ENCODE measurements around the gene CDH23. TPM values are rescaled to one million over a fixed set of nuclear protein-coding genes. Genes with fewer than 3 reads are reported as not detected.

Gene CDH23
- total RNA-seq, 4 donors from 2014 or later, result 7.1 to 56.2 (median 25.4) TPM

GRCh38 chr10:71482620-71483019, 85.9 kb downstream of the CDH23 start:
- intact Hi-C loops (cut with DNase I; ENCODE audit: low total_unique reads), result no loop called here
- TF ChIP-seq POLR2A (IDR thresholded peaks at IDR 0.05) (no peak), CTCF (IDR thresholded peaks at IDR 0.05) (no peak)

DNA sequence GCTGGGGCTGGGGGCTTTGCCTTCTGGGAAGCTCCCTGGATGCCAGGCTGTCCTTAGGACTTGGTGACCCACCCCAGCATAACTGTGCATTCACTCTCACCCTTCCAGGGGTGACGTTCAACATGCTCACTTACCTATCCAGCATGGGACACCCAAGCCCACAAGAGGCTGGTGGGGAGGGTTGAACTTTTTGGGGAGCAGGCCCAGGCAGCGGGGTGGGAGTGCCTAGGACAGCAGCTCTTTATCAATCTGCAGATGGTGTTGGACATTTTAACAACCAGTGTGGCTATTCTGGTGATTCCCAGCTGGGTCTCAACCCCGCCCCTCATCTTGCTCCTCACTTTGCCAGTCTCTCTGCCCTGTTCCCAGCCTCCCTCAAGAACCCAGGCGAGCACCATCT, 86.4 kb downstream of the CDH23 start:
- Histone ChIP-seq H3K4me3 (no peak overlapping the region), H3K27me3 (no peaks in the 10 kb centered on the region), H3K27ac (no peak overlapping the region), H3K4me1 (no peaks in the 10 kb centered on the region), H3K36me3 (no peaks in the 10 kb centered on the region), H3K9me3 (no peaks in the 10 kb centered on the region)
- DNase-seq, result no peak
- intact Hi-C loops (cut with DNase I; ENCODE audit: low total_unique reads), result no loop called here
- TF ChIP-seq CTCF (IDR thresholded peaks at IDR 0.05), result no peak
- TF ChIP-seq POLR2A (IDR thresholded peaks at IDR 0.05), result no peak

More at GRCh38 chr10:71482620-71483019, 85.9 kb downstream of the CDH23 start:
- Histone ChIP-seq H3K4me1 (no peaks in the 10 kb centered on the region), H3K27me3 (no peaks in the 10 kb centered on the region), H3K36me3 (no peaks in the 10 kb centered on the region), H3K9me3 (no peaks in the 10 kb centered on the region), H3K27ac (no peak overlapping the region), H3K4me3 (no peak overlapping the region)
- no peak for DNase-seq

DNA sequence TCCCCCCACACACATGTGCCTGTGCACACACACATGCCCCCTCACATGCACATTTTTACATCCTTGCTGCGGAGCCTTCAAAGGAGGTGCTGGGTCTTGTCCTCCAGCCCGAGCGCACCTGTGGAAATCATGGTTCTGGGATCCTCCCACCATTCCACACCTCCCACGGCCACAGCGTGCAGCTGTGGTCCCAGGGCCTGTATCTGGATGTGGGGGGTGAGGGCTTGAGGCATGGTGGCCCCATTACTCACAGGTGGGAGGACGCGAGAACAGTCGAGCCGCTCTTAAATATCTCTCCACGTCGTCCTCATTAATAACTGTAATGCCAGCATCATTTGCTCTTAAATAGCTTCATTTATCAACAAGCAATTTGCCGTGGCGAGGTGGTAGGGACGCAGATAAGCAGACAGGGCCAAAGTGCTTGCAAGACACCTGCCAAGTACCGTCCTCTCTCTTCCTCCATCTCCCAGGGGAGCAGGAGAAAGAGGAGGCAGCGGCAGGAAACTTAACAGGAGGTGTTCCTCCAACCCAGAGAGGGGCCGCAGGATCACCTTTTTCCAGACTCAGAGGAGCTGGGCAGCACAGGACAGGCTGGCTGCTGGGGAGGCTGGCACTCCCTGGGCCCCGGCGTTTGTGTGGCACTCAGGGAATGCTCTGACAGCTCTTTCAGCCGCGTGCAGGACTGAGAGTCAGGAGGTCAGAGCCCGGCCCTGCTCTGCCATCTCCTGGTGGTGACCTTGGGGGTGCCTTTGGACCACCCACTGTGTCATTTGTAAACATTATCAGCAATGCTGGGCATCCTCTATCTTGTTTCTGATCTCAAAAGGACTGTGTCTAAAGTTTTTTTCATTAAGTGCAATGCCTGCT, 87.4 kb downstream of the CDH23 start:
- no peak for DNase-seq
- H3K4me1 ChIP-seq, result no peaks in the 10 kb centered on the region
- no peaks in the 10 kb centered on the region for H3K36me3 ChIP-seq
- no peak overlapping the region for H3K4me3 ChIP-seq
- intact Hi-C loops (cut with DNase I; ENCODE audit: low total_unique reads), result no loop called here
- H3K27ac ChIP-seq, result no peak overlapping the region
- H3K9me3 ChIP-seq, result no peaks in the 10 kb centered on the region
- no peak for TF ChIP-seq CTCF (IDR thresholded peaks at IDR 0.05)
- TF ChIP-seq POLR2A (IDR thresholded peaks at IDR 0.05), result no peak
- no peaks in the 10 kb centered on the region for H3K27me3 ChIP-seq

GRCh38 chr10:71486484-71487114, 89.9 kb downstream of the CDH23 start:
- Histone ChIP-seq H3K4me3 (no peak overlapping the region), H3K27ac (no peak overlapping the region), H3K36me3 (no peaks in the 10 kb centered on the region), H3K9me3 (no peaks in the 10 kb centered on the region), H3K4me1 (no peaks in the 10 kb centered on the region), H3K27me3 (no peaks in the 10 kb centered on the region)
- TF ChIP-seq CTCF (IDR thresholded peaks at IDR 0.05) (no peak), POLR2A (IDR thresholded peaks at IDR 0.05) (no peak)
- intact Hi-C loops (cut with DNase I; ENCODE audit: low total_unique reads), result no loop called here
- no peak for DNase-seq

DNA sequence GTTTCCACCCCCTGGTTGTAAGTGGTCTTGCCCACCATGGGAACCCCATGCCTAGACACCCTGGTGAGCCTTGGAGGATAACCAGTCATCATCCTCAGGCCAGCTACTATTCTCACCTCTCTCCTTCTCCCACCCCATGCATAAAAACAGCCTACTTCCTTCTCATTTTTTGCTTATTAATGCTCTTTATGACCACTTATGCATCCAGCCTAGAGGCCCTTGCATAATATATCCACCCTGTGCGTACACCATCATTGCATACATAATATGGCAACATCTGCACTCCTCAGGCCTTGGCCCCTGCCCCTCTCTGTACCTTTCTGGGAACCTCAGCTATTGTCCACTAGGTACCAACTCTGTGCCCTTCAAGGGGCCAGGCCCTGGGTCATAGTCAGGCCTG, 91.0 kb downstream of the CDH23 start:
- H3K4me3 ChIP-seq, result no peak overlapping the region
- H3K27ac ChIP-seq, result no peak overlapping the region
- no peak for TF ChIP-seq CTCF (IDR thresholded peaks at IDR 0.05)
- TF ChIP-seq POLR2A (IDR thresholded peaks at IDR 0.05), result no peak
- no peak for DNase-seq
- H3K4me1 ChIP-seq, result no peaks in the 10 kb centered on the region
- no peaks in the 10 kb centered on the region for H3K27me3 ChIP-seq
- intact Hi-C loops (cut with DNase I; ENCODE audit: low total_unique reads), result no loop called here
- H3K9me3 ChIP-seq, result no peaks in the 10 kb centered on the region
- no peaks in the 10 kb centered on the region for H3K36me3 ChIP-seq

All from uterus (tissue), 4 donors.